GM21526 (cell line): ENCODE results near the gene AGT.
"Not testable (repeated sequence)": the region's sequence is repeated elsewhere in the genome, so short reads cannot be mapped to it uniquely, and the experiment has no call there.

Experiments
- ATAC-seq: cut with Tn5 transposase; IDR thresholded peaks from one replicate; pipeline ENCODE4 v1.9.1; 2021; ENCODE audit warnings: moderate library complexity; ENCODE audit not compliant: unreplicated experiment, low FRiP score

Gene AGT

DNA sequence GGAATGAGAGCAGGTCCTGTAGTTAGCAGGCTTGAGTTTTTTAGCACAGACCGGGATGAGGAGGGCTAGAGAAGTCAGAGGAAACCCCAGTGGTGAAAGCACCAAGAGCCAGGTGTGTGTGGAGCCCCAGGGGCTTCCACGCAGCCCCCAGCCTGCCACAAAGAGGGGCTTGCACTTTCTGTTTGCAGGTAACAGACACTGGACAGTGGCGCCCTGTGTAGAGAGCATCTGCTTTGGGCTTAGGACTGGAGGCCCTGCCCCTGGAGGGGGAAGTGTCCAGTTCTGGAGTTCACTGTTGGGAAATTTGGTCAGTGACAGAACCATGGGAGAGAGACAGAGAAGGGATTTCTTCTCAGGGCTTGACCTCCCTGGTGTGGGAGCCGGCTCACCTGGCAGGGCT is 19.5 kb downstream of the AGT start:
- no peak for ATAC-seq

DNA sequence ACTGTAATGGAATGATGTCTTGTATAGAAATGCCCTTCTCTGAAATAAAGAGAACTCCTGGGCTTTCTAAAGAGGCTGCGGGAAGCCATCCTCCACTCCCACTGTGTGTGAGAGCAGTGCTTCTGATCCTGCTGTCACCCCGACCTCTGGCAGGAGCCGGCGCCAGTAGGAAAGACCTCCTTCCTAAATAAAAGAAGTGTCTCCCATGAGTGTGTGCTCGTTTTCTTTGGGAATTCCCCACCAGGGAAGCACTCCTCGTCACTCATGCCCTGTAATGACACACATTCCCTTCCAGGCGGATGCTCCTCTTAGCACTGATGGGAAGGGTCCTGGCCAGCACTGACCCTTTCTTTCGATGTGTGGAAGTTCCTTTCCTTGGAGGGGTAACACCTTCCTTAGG is 20.1 kb downstream of the AGT start:
- ATAC-seq, result no peak

DNA sequence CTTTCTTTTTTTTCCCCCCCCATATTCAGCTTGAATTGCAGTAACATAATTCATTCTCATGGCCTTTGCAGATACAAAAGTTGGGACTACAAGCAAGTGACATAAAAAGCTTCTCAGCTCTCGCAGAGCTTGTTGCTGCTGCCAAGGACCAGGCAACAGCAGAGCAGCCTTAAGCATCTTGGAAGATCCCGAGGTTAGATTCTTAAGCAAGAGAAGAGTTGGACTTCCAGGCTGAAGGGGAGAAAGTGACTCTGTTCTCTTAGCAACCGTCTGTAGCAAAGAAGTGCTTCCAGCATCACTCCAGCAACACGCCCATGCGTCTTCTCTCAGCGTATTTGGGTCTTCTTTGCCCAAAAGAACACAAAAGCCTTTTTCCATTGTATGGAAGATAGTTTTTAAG is 20.7 kb downstream of the AGT start:
- ATAC-seq, result no peak

DNA sequence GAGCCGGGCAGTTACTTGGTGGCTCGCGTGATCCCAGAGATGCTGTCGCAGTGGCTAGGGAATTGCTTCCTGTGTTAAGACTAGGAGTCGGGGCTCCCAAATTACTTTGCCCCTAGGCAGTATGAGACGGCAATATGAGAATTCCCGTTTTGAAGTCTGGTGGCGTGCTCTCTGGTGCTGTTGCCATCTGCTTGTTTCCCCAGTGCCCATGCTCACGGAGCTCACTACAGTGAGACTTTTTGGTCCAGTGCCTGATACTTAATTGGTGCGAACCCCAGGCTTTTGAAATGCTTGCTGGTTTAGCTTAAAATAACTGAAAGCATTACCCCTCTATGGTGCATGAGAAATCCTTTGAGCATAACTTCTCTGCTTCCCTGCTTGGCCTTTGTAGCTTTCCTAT is 22.3 kb downstream of the AGT start:
- no peak for ATAC-seq

DNA sequence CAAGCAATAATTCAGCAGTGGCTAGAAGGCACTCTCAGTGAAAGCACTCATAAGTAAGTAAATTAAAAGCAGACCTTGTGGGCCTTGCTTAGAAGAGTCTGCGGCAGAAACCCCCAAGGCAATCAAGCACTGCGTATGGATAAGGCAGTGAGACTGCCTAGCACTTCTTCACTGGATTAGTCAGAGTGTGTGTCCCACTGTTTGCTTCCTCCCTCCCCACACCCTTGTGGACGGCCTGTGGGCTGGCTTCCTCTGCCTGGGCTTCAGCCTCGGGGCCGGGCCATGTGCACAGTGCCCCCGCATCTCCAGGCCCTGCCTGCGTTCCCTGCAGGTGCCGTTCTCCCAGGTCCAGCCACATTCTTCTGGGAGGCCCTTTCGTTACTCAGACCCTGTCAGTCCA is 23.8 kb downstream of the AGT start:
- ATAC-seq, result no peak

DNA sequence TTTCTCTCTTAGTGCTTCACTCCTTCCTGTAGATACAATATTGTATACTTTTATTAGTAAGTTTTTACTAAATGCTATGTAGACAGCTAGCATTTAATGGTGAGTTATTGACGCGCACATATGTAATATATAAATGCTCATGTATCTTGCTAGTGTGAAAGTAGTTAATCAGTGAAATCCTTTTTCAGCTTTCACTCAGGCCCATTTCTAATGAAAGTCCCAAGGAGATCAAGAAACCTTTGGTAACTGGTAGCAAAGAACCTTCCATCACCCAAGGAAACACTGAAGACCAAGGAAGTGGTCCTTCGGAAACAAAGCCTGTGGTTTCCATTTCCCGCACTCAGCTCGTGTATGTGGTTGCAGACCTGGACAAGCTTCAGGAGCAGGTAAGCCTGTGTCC is 27.2 kb downstream of the AGT start:
- ATAC-seq, result no peak

DNA sequence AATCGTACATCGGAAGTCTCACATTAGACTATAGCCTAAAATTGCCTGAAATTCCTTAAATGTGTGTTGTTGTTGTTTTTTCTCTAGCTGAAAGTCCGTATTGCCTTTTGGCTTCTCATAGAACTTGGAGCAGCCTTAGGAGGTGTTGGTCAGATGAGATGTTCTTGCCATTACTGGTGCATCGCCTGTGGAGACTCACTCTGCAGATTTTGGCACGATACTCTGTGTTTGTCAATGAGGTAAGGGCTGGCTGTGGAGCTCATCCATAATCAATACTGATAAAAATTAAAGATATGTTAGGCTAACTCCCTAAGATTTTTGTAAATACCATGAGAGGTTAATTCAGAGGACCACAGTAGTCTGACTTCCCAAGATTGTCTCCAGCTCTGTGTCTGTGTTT is 28.9 kb downstream of the AGT start:
- ATAC-seq, result no peak

DNA sequence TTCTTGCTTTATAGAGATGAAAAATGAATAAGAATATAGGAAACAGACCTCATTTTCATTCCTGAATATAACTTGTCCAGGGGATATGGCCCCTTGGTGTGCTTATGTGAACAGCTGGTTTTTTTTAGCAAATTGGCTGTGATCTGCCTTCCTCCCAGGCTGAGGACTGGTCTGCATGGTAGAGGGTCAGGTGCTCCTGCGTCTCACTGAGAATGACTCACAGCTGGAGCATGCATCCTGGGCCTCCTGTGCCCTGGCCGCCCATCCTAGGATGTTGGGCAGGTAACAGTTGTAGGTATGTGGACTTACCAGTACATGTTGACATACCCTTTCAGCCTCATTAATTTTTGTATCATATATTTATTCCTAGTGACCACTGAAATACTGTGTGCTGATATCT is 29.8 kb downstream of the AGT start:
- ATAC-seq, result no peak

DNA sequence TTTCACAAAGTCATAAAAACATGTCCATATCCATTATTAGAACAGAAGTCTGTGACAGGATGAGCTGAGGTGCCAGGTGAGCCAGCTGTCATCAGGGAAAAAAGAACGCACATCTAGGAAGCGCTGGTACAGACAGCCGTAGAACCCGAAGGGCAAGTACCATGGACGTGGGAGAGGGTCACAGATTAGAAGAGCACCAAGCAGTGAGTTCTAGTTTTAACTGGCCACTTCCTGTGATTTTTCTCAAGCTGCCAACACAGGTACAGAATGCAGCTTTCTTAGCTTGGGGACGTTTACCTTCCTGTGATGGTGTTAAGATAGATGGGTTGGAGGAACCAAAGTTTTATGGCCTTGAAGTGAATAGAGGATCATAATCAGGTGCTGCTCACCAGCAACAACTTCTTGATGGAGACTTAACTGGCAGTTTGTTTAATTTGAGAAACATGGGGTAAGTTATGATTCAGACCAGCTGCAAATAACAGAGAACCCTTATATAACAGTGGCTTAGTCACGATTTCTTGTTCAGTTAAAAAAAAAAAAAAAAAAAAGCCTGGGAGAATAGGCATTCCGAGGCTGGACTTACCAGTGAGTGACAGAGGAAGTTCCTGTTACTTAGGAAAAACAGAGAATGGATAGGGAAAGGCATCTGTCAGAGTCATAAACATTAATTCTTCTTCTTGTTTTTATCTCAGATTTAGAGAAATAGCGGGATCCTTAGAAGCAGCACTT is 30.9 kb downstream of the AGT start:
- ATAC-seq, result no peak

DNA sequence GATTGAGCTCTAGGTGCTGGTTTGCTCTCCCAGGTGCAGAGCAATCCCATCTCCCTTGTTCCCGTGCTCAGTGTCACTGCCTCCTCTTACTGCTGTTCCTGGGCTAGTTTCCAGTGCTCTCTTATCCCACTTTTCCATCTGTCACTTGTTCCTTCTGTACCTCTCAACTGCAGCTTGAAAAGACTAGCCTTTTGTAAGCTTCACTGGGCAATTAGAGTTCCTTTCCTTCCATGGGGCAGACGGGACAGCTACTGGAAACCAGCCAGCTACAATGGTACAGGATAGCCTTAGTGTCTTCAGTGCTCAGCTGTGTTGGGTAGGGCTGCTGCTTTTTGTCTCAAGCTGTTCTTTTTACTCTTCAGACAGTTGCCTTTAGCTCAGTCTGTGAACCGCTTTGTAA is 31.6 kb downstream of the AGT start:
- no peak for ATAC-seq

DNA sequence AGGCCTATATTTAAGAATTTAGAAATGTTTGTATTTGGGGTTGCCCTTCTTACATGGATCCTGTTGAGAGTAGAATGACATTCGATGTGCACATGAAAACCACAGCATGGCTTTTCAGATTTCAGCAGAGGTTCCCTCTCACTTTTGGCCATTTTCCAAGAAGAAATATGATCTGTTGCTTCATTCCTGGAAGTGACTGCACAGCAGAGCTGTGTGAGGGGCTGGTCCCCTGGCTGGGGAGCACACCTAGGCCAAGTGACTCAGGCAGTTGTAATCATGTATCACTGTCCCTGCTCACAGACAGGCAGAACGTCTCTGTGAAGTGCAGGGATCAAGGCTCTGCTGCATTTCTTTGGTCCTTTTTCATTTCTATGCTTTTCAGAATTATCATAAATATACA is 32.3 kb downstream of the AGT start:
- ATAC-seq, result no peak

DNA sequence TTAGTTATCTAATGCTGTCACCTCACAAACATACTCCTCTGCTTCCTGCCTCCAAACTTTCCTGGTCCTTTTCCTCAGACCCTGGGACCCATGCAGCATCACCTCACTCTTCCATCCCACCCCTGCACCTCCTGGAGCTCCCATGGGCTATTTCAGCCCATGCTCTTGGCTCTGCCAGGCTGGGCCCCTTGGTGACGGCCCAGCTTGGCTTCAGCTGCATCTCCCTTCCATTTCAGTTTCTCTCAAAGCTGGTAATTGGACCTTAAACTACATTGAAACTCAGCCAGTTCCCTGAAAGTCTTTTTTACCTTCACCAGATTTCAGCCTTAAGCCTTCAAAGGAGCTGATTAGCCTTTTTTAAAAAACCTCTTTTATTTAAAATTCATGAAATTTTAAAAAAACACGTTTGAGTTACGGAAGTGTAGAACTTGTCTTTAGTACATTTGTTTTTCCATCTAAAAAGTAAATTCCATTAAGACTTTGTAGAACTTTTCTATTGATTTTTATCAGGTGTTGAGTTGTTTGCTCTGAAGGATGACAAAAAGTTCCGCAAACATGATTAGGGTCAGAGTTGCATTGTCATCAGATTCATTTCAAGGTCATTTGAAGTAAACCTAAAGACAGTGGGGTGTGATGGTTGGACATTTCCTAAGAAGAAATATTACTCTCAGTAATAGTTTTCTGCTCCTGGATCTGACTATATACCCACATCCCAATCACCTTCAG is 33.5 kb downstream of the AGT start:
- ATAC-seq, result no peak

DNA sequence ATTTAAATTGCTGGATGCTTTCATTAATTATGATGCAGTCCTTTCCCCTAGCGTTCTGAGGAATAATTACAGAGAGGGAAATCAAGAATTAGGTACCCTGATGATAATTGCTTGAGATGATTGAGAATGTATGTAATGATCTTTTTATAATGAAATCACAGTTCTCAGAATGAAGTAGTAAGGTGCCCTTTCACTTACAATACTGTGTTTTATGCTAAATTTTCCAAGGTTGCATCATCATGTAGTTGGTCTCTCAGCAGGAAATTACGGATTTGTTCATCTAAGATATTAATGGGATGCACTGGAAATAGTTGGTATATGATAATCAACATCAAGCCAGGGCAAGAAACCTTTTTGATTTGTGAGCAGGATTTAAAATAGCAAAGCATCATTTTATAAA is 34.1 kb downstream of the AGT start:
- ATAC-seq, result no peak

DNA sequence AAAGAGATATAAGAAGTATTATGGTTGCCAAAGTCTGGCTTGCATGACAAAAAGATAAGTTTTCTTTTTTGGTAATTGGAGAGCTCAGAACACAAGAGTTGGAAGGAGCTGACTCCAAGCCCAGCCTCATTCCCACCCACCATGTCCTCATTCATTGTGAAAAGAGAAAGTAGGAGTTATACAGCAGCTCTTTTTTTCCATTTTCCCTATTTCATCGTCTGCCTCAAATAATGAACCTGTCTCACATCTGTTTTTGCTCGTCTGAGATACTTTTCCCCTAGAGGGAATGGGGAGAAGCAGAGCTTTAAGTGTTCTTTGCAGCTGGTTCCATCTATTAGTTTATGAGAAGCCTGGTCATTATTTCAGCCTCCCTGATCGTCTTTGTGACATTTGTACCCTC is 34.7 kb downstream of the AGT start:
- no peak for ATAC-seq

DNA sequence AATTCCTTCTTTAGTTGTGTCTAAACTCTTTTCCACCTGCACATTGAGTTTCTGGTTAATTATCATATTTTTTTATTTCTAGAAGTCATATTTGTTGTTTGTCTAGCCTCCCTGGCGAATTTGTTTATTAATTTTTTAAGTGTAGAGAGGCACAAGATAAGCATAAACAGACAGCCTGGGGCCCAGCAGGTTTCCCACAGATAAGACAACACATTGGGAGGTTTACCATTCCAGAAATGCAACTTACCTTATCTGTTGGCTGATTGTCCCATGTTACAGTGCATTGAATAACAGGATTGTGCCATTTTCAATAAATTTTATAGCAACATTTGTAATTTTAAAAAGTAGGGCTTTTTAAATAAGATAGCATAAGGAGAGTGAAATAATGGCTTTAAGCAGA is 36.7 kb downstream of the AGT start:
- no peak for ATAC-seq

DNA sequence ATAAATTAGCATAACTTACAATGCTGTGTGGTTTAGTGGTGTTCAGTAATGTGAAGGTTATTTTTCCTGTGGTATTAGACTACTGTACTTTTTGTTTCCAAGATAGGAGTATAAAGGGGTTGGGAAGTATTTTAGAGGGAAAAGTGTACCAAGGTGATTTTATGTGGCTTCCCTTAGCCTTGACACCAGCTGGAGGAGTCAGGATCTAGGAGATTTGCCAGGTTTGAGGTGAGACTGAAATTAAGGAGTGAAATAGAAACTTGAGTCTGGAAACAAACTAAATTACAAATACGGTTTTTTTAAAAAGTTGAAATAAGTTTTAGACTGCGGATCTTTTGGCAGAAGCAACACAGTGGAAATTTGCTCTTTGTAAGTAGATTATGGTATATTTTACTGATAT is 39.3 kb downstream of the AGT start:
- ATAC-seq, result no peak

DNA sequence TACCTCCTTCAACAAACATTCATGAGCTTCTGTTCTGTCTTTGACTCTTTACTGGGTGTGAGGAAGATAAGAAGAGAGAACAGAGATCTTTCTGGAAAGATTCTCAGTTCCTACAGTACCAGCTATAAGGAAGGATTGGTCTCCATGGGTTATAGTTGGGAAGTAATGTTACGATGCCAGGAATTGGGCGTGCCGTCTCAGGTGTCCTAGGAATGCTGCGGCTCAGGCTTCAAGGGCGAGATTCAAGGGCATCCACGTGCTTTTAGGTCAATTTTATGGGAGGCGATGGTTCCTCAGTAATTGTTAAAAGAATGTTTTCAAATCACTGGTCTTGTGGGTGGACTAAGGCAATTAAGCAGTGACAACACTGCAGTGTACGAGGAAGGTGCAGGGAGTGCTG is 44.4 kb downstream of the AGT start:
- no peak for ATAC-seq

DNA sequence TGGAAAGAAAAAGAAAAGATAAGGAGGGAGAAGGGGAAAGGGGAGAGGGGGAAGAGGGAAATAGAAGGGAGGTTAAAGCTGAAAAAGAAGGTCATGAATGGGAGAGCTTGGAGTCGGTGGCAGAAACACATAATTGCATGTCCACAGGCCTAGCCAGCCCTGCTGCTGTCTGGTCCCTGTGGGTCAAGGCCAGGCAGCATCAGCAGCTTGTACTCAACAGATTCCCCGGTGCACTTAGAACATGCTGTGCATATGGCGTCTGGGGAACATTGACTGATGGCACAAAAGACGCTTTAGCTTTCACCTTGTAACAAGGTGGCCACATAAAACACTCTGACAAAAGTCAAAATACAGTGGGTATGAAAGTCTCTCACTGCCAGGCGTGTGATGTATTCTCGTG is 45.7 kb downstream of the AGT start:
- ATAC-seq, result no peak

DNA sequence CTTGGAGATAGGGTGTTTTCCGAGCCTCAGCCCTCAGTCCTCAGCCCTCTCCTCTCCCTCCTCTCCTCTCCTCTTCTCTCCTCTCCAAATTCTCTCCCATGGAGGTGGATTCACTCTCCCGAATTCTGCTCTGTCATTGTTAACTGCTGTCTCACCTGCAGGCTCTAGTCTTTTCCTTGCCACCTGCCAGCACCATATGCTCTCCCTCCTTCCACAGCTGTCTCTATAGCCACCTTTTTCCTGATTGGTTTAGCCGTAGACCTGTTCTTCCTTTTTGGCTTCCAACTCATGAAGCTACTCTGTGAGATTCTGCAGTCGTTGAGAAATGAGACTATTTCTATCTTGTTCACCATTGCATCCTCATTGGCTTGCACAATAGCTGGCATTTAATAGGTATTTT is 51.9 kb downstream of the AGT start:
- no peak for ATAC-seq

DNA sequence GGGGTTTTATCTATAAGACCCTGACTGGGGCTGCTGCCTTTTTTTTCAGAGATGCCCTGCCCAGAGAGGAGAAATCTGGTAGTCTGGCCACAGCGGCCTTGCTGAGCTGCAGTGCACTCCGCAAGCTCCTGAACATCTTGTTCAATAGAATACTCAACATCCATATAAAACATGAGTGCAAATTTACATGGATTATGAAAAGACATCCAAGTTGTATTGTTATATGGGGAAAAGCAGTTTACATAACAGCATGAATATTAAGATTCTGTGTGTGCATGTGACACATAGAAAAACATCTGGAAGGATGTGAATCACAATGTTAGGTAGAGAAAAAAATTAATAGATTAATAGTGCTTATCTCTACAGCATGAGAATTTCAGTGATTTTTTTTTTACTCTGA is 55.2 kb downstream of the AGT start:
- no peak for ATAC-seq

DNA sequence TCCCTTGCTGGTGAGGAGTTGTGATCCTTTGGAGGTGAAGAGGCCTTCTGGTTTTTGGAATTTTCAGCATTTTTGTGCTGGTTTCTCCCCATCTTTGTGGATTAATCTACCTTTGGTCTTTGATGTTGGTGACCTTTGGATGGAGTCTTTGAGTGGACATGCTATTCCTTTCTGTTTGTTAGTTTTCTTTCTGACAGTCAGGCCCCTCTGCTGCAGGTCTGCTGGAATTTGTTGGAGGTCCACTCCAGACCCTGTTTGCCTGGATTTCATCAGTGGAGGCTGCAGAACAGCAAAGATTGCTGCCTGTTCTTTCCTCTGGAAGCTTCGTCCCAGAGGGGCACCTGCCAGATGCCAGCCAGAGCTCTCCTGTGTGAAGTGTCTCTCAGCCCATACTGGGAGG is 55.8 kb downstream of the AGT start:
- not testable (repeated sequence) for ATAC-seq

DNA sequence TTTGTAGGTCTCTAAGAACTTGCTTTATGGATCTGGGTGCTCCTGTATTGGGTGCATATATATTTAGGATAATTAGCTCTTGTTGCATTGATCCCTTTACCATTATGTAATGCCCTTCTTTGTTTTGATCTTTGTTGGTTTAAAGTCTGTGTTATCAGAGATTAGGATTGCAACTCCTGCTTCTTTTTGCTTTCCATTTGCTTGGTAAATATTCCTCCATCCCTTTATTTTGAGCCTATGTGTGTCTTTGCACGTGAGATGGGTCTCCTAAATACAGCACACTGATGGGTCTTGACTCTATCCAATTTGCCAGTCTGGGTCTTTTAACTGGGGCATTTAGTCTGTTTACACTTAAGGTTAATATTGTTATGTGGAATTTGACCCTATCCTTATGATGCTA is 57.2 kb downstream of the AGT start:
- not testable (repeated sequence) for ATAC-seq
